GM18508 (cell line): ENCODE data around the gene ATP6V1D.
A peak's percentile ranks its signal among the peaks of the same experiment; 100 is the strongest.
"Not testable (repeated sequence)": the region's sequence is repeated elsewhere in the genome, so short reads cannot be mapped to it uniquely, and the experiment has no call there.

ENCODE experiments used
- ATAC-seq: cut with Tn5 transposase; IDR thresholded peaks from one replicate; pipeline ENCODE4 v1.9.1; 2021; ENCODE audit warnings: moderate number of reproducible peaks; ENCODE audit not compliant: insufficient read depth, unreplicated experiment

The ATP6V1D gene

DNA sequence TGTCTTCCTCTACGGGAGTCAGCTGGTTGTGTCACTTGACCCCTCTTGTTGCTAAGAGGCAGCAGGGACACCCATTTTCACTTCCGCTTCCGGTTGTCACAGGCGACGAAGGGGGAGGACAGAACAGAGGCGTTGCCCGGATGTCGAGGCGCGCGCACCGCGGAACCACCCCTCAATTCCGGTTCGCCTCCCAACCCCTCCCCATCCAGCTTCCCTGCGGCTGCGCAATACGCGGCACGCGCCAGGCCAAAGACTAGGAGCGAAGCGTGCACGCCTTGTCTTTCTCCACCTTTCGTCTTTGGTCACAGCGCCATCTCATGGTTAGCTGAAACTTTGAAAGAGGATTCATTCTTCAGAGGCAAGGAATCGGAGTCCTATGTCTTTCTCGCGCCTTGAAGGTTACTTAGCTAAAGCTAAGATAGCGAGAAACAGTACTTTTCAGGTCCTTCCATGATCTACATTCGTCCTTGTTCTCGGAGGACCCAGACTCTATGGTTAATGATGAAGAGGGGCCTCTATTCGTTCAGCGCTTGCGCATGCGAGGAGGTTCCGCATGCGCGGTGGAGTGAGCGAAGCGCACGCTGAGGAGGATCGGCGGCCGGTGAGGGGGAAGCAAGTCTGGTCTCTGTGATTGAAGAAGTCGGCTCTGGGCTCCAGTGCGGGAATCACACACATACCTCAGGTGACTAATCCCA, at the start of gene ATP6V1D, which contains the start of gene EIF2S1:
TSS of gene ATP6V1D (minus strand) at position 30 of the 695 bp plus-strand sequence. CDS start 106 bp downstream, outside the sequence.
TSS of gene EIF2S1 (plus strand) at position 554 of the 695 bp plus-strand sequence. CDS start 4,440 bp downstream, outside the sequence.
- ATAC-seq = peak; percentile 77

DNA sequence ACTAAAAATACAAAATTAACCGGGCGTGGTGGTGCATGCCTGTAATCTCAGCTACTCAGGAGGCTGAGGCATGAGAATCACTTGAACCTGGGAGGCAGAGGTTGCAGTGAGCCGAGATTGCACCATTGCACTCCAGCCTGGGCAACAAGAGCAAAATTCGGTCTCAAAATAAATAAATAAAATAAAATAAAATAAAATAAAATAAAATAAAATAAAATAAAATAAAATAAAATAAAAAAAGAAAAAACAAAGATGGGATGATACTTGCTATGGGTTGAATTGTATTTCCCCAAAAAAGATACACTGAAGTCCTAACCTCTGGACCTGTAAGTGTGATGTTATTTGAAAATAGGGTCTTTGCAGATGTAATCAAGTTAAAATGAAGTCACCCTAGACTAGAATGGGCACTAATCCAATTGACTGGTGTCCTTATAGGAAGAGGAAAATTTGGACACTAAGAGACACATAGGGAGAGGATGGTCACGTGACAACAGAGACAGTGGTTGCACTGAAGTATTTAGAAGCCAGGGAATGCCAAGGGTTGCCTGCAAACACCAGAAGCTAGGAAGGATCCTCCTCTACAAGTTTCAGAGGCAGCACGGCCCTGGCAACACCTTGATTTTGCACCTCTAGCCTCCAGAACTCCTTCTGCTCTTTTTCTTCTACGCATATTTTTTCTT, 48.7 kb upstream of the ATP6V1D start:
- ATAC-seq = not testable (repeated sequence)

DNA sequence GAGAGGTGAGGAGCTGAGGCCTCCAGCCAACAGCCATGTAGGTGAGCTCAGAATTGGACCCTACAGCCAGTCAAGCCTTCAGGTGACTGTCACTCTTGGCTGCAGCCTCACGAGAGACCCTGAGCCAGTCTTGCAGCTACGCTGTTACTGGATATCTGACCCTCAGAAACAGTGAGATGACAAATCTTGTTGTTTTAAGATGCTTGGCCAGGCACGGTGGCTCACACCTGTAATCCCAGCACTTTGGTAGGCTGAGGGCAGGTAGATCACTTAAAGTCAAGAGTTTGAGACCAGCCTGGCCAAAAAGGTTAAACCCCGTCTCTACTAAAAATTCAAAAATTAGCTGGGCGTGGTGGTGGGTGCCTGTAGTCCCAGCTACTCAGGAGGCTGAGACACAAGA, 46.2 kb upstream of the ATP6V1D start:
- no peak for ATAC-seq

DNA sequence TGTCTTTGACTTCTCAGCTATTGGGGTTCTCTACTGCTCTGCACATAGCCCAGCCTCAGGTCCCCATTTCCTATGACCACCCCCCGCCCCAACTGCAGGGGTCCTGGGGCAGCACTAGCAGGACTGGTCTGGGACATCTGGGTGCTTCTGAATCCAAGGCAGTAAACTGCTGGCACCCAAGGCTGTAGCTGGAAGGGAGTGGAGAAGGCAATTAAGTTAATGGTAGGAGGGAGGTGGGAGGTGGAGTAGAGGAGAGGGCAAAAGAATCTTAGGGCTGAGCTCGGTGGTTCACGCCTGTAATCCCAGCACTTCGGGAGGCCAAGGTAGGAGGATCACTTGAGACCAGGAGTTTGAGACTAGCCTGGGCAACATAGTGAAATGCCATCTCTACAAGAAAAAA, 40.8 kb upstream of the ATP6V1D start:
- ATAC-seq = no peak

DNA sequence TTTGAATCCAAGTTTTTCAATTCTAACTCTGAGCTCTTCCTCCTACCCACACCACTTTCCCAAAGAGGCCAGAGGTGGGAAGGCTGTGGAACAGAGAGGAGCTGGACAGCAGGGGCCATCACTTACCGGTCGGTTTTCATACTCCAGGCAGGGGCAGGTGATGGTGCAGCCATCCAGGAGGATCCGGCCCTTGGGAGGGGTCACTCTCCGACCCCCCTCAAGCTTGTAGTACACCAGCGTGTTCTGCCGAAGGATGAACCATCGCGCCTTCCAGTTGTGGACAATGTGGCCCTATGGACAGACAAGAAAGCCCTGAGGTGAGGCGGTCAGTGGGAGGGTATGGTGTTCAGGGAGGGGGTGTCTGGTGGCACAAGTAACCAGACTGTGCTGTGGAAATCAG, 37.9 kb upstream of the ATP6V1D start:
- no peak for ATAC-seq

DNA sequence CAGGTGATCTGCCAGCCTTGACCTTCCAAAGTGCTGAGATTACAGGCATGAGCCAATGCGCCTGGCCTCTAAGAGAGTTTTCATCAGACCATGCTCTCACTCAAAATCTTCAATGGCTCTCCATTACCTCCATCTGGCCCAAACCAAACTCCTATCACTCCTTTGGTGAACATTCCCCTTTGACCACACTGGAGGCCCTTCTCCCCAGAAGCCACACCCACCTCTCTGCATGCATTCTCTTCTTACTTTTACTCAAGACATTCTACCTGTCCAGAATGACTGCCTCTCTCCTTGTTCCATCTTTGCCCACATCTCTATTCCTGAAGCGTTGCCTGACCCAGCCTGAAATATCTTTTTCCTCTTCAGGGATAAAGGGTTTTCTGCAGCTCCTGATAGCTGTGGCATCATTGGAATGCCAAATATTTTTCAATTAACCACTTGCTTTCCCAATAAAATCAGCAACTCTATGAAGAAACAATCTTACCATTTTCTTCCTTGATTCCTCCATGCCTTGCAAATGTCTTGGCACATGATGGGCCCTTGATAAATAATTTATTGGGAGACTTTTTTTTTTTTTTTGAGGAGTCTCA, 36.9 kb upstream of the ATP6V1D start:
- no peak for ATAC-seq

DNA sequence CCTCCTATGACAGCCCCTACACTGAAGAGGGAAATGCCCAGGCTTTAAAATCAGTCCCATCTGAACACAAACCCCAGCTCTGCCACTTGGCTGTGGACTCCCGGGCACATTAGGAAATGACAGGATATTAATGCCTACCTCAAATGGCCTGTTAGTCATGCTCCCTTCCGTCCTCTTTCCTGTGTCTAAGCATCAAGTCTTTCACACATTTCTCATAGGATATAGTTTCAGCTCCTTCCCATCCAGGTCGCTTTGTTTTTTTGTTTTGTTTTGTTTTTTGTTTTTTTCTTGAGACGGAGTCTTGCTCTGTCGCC, 36.2 kb upstream of the ATP6V1D start:
- no peak for ATAC-seq

DNA sequence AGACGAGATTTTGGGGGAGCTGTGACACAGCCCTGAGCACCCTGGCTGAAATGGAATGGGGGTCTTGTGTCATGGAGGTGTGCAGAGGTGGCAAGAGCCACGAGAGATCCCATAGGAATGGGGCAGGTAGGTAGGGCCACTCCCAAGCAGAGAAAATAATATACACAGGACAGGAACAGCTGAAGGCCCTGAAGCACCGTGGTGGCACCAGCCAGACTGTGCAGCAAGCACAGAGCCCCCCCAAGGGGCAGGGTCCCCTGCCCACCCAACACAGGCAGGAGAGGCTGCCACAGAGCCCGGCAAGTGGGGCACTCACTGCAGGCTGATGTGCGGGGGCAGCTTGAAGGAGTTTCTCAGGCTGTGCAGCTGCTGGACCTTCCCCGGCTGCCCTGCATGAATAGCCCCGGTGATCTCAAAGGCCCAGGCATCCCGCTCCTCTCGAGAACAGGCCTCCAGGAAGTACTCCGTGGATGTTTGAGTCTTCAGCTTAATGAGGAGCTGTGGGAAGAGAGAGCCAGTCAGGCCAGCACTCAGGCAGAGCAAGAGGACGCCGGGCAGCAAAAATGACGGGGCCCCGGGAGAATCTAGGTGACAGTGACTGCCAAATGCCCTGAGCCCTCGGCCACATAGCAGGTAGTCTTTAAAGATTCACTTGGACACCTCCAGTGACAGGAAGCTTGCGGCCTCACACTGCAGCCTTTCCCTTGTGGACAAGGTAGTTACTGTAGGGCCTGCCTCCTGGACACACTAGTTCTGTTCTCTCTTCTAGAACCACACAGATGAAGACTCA, 35.7 kb upstream of the ATP6V1D start:
- no peak for ATAC-seq

DNA sequence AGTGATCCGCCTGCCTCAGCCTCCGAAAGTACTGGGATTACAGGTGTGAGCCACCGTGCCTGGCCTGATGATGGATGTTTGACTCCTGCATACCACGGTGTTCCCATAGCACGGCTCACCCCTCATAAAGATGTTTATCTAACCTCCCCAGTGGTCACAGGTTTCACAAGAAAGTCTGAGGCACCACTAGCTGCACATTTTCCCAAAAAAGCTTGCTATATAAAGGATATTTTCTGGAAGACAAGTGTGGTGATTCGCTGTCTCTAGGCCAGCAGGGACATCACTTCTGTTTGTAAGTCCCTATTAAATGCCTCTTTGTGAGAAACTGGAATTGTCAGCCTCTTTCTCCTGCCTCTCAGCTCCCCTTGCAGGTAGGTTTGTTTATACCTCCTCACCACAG, 34.1 kb upstream of the ATP6V1D start:
- ATAC-seq = no peak

DNA sequence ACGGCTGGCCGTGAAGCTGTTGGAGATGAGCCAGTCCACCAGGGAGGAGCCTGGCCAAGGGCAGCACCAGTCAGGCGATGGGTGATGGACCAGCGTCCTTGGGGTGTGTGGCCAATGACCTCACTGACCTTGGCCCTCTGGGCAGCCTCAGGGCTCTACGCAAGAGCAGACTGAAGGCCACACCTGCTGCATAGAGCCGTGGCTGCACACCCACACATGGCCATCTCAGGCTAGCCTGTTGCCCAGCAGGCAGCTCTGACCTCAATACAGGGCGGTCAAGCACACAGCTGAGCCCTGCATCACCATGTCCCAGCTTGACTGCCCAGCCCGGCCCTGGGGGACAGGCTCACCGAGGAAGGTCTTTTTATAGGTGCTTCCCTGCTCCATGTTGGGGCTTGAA, 33.2 kb upstream of the ATP6V1D start:
- ATAC-seq = no peak

DNA sequence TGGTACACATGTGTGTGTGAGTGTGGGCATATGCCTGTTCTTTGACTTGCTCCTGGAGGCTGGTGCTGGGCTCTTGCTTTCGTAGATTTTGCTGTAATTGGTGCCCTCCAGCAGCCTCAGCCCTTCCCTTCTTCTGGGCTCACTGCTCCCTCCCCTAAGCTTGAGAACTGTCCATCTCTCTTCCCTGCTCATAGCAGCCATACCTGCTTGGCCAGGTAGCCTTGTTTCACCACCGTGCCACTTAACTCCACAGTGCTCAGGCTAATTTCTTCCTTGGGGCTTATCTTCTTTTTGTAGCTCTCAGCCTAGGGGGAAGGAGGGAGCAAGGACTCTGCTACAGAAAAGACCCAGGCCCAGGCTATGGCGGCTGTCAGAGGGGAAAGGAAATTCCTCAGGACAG, 32.5 kb upstream of the ATP6V1D start:
- no peak for ATAC-seq

DNA sequence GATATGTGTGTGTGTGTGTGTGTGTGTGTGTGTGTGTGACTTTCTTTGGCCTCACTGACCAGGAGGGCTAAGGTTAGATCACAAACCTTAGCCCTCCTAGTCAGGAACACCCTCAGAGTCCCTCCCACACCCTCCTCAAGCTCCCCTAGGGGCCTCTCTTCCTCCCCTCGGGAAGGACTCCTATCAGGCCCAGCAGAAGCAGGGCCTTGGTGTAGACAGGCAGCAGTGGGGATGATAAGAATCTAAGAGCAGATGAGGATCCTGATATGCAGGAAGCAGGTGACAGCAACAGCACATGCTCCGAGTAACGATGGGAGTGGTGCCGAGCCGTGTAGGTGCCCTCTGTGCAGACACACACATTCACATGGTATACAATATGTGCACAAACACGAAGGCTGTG, 31.7 kb upstream of the ATP6V1D start:
- ATAC-seq = no peak

DNA sequence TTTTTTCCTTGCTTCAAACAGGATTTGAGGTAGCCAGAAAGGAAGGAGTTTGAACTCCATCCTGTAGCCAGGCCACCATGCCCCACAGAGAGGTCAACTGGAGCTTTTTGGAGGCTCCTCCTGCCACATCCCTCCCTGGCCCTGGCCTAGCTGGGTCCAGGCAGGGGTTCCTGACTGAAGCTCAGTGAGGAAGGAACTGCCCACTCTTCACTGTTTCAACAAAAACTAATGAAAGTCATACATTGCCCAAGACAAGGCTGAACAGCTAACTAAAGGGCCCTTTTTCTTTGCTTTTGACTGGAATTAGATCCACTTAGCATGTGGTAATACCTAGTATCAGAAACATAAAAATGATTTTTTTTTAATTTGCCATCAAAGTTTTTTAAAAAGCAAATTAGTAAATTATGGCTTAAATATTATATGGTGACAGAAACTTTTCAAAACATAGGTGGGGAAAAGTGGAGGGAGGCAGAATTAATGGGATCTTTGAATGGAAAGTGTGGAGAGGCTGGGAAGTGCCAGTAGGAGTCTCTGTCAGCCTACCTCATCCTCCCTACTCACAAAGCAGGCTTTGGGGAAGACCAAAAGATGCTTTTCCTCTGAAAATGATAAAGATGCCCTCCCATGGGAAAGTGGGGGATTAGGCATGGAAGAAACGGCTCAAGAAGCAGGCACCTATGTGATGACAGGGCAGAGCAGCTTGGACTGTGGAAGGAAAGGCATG, 30.4 kb upstream of the ATP6V1D start:
- no peak for ATAC-seq

DNA sequence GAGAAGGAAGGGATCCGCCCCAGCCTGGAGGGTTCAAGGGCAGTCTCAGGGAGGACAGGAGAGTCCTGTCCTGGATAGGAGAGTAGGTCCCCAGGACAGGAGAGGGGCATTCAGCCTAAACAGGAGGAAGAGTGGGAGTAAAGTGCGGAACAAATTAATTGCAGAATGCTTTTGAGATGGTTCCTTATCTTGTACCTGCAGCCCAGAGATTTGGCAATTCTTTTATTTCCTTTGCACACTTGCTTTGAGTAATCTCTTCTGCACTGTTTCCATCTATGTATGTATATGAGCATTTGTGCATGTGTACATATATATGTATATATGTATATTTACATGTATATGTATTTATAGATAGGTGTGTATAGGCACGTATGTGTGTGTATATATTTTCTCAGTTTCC, 29.7 kb upstream of the ATP6V1D start:
- no peak for ATAC-seq

DNA sequence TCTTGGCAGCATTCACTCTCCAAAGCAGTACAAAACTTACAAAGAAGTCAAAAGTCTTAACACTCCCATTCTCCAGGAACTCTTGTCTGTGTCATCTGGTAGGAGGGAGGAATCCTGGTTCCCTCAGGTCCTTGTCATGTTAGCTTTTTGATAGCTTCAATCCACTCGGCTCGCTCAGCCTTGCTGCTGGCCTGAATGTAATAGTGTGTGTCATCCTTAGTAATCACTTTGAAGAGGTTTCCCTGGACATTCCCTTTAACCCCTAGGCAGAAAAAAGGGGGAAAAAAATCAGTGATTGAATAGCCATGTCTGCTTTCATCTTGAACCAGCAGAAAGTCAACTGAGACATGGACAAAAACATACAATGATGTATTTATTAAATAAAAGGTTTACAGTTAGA, 27.6 kb upstream of the ATP6V1D start:
- no peak for ATAC-seq

DNA sequence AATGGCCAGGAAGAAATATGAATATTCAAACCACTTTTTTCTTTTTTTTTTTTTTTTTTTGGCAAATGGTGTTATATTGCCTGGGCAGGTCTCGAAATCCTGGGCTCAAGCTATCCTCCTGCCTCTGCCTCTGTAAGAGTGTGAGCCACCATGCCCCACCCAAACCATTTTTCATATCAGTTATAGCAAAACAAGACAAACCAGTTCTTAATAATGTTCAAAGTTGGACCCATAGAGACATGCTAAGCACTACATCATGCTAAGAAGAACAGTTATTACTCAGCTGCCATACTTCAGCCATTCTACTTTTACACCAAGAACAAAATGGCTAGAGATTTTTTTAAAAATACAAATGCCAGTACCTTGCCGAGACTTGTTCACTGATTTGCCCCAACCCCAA, 26.0 kb upstream of the ATP6V1D start:
- no peak for ATAC-seq

DNA sequence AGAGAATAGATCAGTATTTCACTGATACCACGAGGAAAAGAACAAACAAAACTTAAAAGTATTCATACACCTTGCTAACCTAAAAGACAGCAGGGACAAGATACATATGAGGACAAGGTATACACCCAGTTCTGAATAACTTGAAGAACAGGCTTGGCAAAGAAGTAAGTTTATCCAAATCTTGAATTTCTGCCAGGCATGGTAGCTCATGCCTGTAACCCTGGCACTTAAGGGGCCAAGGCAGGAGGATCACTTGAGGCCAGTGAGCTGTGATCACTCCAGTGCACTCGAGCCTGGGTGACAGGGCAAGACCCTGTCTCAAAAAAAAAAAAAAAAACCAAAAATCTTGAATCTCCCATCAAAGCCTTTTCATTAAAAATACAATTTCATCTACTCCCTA, 25.5 kb upstream of the ATP6V1D start:
- no peak for ATAC-seq

DNA sequence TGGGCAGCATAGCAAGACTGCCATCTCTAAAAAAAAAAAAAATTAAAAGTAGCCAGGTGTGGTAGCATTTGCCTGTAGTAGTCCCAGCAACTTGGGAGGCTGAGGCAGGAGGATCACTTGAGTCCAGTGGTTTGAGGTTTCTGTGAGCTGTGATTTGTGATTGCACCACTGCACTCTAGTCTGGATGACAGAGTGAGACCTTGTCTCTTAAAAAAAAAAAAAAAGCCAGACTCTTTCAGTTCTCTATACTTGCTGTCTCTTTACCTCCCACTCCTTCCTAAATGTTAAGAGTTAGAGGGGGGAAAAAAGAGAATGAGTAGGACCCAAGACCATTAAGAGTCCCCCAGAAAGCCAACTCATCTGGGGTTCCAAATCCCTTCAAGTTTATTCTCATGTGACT, 18.3 kb upstream of the ATP6V1D start:
- no peak for ATAC-seq

DNA sequence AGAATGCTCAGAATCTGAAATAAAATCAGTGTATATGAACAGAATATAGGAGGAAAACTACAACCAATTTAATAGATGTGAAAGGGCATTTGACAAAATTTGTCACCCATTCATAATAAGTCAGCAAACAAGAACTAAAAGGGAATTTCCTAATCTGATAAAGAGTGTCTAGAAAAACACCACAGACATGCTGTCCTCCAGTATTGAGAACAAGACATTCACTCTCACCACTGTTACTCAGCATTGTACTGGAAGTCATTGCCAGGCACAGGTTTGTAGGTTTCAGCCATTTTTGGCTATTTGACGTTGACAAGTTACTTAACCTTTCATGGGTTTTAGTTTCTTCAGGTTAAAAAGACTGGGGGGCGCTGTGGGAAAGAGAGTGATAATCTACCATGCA, 13.7 kb upstream of the ATP6V1D start:
- no peak for ATAC-seq

DNA sequence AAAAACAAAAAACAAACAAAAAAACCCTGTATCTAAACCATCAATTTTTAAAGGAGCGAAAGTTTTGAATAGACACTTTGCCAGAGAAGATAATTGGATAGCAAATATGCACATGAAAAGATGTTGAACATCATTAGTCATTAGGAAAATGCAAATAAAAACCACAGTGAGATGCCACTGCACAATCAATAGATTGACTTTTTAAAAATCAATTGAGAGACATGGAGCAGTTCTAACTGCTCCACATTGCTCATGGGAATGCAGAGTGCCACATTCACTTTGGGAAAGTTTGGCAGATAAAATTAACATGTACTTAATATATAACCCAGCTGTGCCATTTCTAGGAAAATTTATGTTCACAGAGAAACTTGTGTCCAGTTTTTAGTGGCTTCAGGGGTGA, 13.2 kb upstream of the ATP6V1D start:
- ATAC-seq = no peak
